ENCODE data around the gene RYR3.

Gene RYR3

GRCh38 chr15:33788906-33789540, 478.3 kb downstream of the RYR3 start:
- POLR2A ChIA-PET, result no interaction called here
- no peak overlapping the region for H3K4me3 ChIP-seq (ENCODE audit: low read depth, low read length)
- CTCF ChIA-PET, result no interaction called here
- no peak for DNase-seq (ENCODE audit: low read depth, low spot score)
- TF ChIP-seq, protein P1, sequence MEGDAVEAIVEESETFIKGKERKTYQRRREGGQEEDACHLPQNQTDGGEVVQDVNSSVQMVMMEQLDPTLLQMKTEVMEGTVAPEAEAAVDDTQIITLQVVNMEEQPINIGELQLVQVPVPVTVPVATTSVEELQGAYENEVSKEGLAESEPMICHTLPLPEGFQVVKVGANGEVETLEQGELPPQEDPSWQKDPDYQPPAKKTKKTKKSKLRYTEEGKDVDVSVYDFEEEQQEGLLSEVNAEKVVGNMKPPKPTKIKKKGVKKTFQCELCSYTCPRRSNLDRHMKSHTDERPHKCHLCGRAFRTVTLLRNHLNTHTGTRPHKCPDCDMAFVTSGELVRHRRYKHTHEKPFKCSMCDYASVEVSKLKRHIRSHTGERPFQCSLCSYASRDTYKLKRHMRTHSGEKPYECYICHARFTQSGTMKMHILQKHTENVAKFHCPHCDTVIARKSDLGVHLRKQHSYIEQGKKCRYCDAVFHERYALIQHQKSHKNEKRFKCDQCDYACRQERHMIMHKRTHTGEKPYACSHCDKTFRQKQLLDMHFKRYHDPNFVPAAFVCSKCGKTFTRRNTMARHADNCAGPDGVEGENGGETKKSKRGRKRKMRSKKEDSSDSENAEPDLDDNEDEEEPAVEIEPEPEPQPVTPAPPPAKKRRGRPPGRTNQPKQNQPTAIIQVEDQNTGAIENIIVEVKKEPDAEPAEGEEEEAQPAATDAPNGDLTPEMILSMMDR (IDR thresholded peaks at IDR 0.05; ENCODE audit: insufficient read depth, low read length, missing control alignments), result no peak

DNA sequence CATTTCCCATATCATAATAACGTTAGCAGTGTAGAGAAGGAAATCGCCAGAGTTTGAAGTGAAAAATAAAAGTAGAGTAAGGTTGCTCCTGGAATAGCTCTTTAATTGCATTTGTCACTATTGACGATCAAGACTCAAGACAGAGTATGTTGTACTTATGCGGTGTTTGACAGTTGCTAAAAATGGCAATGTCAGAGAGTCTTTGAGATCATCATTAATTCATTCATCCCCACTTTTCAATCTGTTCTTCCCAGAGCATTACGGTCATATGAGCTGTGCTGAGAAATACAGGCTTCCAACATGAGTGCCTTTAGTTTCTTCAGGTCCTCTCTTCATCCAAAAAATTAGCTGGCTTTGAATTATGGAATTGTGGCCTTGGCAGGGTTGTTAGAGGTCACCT, 483.7 kb downstream of the RYR3 start:
- DNase-seq (ENCODE audit: low read depth, low spot score), result no peak
- CTCF ChIA-PET, result no interaction called here
- H3K4me3 ChIP-seq (ENCODE audit: low read depth, low read length), result no peak overlapping the region
- POLR2A ChIA-PET, result no interaction called here
- TF ChIP-seq, protein P1 (IDR thresholded peaks at IDR 0.05; ENCODE audit: insufficient read depth, low read length, missing control alignments), result no peak

GRCh38 chr15:33795070-33795469, 484.3 kb downstream of the RYR3 start:
- TF ChIP-seq, protein P1 (IDR thresholded peaks at IDR 0.05; ENCODE audit: insufficient read depth, low read length, missing control alignments), result no peak
- no peak for DNase-seq (ENCODE audit: low read depth, low spot score)
- CTCF ChIA-PET, result interaction anchor here (1.2 kb wide), 1 partner anchor 174 kb away, joined by 3 read pairs; no protein-coding TSS in a partner anchor
- no peak overlapping the region for H3K4me3 ChIP-seq (ENCODE audit: low read depth, low read length)
- POLR2A ChIA-PET, result interaction anchor here (0.7 kb wide), 1 partner anchor 26 kb away, joined by 3 read pairs; no protein-coding TSS in a partner anchor

DNA sequence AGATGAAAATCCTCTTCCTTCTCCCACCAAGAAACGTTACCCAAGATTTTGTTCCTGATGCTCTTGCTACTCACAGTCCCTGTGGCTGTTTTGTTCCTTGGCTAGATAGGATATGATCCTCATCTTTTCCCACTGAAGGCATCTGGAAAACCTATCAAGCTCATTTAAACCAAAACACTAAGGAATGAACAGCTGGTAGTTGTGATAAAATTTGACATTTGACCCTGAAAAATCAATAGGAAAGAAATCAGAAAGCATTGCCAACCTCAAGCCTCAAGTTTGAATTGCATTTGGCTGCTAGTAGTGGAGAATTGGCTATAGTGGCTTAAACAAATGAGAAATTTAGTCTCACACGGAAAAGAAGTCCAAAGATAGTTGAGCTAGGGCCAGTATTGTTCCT, 486.9 kb downstream of the RYR3 start:
- POLR2A ChIA-PET, result no interaction called here
- CTCF ChIA-PET, result interaction anchor here (0.8 to 1.1 kb wide), 2 partner anchors 59 to 167 kb away, joined by 3 read pairs; no protein-coding TSS in a partner anchor
- DNase-seq (ENCODE audit: low read depth, low spot score), result no peak
- no peak overlapping the region for H3K4me3 ChIP-seq (ENCODE audit: low read depth, low read length)
- TF ChIP-seq, protein P1 (IDR thresholded peaks at IDR 0.05; ENCODE audit: insufficient read depth, low read length, missing control alignments), result no peak

DNA sequence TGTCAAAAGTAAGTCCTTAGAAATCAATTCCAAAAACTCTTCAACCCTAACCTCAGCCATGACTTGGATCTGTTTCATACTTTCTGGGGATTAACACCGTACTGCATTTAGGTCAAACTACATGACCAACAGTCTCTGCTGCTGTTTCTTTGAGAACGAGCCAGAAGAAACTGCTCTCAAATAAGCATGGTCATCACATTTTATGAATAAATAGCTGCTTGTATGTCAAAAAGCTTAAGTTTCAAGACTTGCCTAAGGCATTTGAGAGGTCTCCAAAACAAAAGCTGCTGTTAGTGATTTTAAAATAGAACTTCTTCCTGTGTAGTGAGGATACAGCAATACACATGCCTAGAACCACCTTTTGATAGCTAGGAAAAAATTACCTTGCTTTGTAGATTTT, 491.2 kb downstream of the RYR3 start:
- ChIA-PET CTCF (interaction anchor here (2.1 kb wide), 1 partner anchor 163 kb away, joined by 7 read pairs; no protein-coding TSS in a partner anchor), POLR2A (no interaction called here)

DNA sequence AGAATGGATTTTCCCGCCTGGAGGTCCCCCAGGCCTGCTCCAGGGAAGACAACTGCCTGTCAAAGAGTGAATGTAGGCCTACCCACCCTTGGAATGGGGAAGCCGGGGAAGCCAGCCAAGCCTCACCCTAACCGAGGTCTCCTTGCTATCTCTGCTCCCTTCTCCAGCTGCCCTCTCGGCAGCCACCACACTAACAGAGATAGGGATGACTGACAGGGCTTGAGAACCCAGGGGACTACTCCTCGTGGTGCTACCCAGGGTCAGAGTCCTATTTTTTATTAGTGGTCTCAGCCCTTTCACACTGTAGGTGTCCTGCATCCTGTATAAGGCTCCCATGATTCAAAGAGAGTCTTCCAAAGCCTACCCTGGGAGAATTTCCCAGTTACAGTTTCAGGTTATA, 496.9 kb downstream of the RYR3 start:
- POLR2A ChIA-PET, result no interaction called here
- CTCF ChIA-PET, result interaction anchor here (0.8 to 1.4 kb wide), 2 partner anchors 72 to 158 kb away, joined by 3 to 4 read pairs; no protein-coding TSS in a partner anchor
- H3K4me3 ChIP-seq (ENCODE audit: low read depth, low read length), result no peak overlapping the region
- TF ChIP-seq, protein P1 (IDR thresholded peaks at IDR 0.05; ENCODE audit: insufficient read depth, low read length, missing control alignments), result no peak
- no peak for DNase-seq (ENCODE audit: low read depth, low spot score)

More for the DNA sequence above, 491.2 kb downstream of the RYR3 start:
- TF ChIP-seq, protein P1 (IDR thresholded peaks at IDR 0.05; ENCODE audit: insufficient read depth, low read length, missing control alignments), result no peak
- no peak overlapping the region for H3K4me3 ChIP-seq (ENCODE audit: low read depth, low read length)
- DNase-seq (ENCODE audit: low read depth, low spot score), result no peak
